Activated T-helper 1 cell treated with anti-CD3 and anti-CD28 coated beads, Interleukin-2, amount 50 U/mL, for 16 hours (primary cell): ENCODE data around the gene USP35.
"Not testable (repeated sequence)": the region's sequence is repeated elsewhere in the genome, so short reads cannot be mapped to it uniquely, and the experiment has no call there.

Experiments used
- DNase-seq, 2 donors: peaks; one replicate each; pipeline ENCODE4 v3.0.0-alpha.2; 2020; ENCODE audit warnings: low read depth in 1 of 2, low spot score in 1 of 2

The USP35 gene

DNA sequence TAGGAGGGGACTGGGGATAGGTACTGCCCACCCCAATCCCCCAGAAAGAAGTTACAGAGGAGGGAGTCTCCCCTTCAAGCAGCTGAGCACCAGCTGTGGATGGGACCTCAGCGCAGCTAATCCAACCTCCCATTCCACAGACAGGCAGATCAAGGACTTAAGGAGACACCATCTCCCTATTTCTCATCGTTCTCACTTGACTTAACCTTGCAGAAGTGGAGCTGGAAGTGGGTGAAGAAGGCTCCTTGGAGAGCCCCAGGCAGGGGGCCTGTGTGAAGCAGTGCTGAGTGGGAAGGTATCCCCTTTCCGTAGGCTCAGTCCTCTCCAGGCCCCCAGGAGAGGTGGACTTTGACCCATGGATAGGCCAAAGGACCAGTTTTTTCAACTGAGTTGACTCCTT, 27.3 kb downstream of the USP35 start:
- DNase-seq, result no peak

GRCh38 chr11:78216571-78217287, 28.0 kb downstream of the USP35 start:
- no peak for DNase-seq

GRCh38 chr11:78217650-78218541, 29.2 kb downstream of the USP35 start:
- DNase-seq, result no peak

DNA sequence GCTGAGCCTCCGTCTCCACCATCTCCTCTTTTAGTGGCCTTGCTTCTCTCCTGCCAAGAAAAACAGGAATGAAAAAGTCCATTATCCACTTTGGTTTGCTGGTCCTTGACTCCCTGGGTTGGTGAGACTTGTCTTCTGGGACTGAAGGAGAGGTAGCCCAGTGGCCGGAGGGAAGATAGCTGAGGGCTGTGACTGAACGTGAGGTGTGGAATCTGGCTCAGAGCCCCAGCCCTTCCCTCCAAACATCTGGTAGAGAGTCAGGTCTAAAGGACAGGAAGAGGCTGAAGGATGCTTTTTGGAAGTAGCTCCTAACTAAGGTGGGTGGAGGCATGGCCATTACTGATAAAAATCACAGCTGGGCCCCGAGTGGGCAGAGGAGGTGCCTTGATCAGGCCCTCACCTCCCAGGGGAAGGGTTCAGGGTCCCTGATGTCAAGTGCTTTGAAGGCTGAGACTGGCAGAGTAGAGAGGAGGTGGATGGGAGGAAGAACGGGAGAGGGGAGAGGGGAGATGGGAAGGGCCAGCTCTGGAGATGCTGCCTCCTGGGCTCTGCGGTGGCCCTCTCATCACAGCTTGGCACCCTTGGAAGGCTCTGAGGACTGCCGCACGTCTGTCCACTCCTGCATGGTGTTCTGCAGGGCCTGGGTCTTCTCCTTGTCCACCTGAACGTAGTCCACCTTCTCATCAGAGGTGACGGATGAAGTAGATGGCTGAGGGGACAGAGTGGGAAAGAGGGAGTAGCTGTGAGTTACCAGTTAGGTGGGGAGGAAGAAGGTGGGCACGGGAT, 30.2 kb downstream of the USP35 start:
- DNase-seq, result no peak

DNA sequence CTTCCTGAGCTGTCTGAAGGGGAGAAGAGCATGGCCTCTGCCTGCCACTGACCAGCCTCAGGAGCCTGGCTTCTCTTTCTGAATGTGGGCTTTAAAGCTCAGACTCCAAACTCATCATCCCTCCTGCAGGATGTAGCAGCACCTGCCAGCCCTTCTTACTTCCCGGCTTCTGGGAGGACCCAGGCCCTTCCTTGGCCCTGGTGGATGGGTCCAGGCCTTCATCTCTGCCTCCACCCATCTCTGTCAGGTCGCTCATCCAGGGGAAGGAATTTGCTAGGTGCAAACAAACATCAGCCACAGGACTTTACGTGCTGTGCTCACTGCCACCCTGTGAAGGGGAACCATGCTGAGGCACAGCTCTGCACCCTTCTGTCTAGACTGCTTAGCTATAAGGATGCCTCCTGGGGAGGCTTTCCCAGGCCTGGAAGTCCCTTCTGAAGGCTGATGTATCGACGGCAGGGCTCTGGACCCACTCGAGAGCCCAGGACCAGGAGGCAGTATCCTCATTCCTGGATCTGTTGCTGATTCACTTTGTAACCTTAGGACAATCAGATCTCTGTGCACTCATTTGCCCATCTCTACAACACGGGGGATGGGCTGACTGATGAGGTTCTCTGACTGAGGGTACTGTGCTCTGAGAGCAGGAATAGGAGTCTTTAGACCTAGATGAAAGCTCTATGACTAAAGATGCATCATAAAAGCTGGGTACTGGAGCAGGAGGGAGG, 30.9 kb downstream of the USP35 start:
- DNase-seq, result no peak

DNA sequence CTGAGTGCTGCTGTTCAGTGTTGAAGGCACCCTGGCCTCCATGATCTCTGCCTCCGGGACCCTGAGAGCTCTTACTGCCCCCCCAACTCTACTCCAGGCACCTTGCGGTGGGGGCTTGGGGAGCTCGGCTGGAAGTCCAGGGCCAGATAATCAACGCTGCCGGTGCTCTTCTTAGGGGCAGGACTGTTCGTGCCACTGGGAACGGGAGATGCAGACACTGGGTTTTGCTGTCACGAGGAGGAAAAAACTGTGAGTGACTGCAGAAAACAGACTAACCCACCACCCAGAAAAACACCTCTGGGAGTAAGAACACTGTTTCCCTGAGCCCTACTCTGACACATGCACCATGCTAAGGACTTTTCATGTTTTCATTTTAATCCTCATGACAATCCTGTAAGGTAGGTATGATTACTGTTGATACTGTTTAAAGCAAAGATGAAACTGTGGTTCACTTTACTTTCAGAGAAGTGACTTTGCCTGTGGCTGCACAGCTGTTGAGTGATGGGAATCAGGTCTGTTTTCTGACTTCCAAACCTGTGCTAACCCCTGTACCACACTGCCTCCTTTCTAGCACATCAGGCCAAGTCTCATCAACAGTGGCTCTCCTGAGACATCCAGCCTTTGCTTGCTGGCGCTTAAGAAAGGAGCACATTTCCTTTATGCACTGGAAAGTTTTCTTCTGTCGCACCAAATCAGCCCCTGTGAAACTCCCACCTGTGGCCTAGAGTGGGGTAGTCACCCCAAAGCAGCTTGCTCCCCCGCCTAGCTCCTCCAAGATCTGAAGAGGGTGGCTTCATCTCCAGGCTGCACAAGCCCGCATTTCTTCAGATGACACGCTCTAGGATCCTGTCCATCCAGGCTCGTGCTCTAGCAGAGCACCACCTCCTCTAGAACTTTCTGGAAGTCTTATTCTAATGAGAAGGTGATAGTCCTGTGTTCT, 31.8 kb downstream of the USP35 start:
- DNase-seq, result no peak

- no peak for DNase-seq
These were observed 32.9 kb downstream of the USP35 start for GRCh38 chr11:78221396-78222315.

- DNase-seq, result not testable (repeated sequence)
These were observed 34.0 kb downstream of the USP35 start for GRCh38 chr11:78222726-78223125.

DNA sequence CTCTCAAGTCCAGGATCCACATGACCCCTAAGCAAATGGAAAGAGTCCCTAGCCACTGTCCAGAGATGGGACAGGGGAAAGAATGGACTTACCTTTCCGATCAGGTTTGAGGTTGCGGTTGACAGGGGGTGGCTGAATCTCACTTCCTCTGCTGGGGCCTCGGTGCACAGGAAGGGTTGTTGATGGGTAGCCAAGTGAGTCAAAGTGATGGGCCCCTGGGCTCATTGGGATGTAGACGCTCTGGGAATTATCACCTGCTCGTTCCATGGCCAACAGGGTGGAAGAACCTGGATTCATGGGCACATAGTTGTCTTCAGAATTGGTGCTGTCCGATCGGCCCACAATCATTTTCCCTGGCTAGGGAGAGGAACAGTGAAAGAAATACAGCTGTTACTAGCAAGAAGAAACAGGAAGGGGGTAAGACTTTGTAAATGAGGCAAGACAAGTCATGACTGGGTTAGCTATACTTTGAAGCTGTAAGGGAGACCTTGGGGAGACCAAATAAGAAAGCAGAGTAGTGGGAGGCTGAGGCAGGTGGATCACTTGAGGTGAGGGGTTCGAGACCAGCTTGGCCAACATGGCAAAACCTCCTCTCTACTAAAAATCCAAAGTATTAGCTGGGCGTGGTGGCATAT, 34.7 kb downstream of the USP35 start:
- no peak for DNase-seq

DNA sequence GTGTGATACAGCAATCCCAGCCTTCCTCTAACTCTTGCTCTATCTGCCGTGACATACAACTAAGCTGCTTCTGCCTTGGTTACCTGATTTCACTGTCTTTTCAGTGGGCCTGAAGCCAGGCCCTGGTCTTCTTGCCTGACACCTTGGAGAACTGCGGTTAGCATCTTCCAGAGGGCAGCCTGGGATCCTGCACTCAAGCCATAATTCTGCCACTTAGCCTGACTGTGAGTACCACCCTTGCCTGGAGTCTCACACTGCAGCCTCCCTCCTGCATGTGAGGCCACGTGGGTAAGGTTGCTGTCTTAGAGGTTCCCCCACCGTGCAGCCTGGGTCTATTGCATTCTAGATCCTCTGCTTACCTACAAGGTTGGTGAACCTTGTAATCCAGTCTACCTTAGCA, 35.8 kb downstream of the USP35 start:
- no peak for DNase-seq

- no peak for DNase-seq
These were observed 36.2 kb downstream of the USP35 start for GRCh38 chr11:78224906-78225420.

- no peak for DNase-seq
These were observed 38.3 kb downstream of the USP35 start for GRCh38 chr11:78226684-78227680.

GRCh38 chr11:78227921-78228320, 39.2 kb downstream of the USP35 start:
- no peak for DNase-seq

- no peak for DNase-seq
These were observed 39.7 kb downstream of the USP35 start for GRCh38 chr11:78228467-78228866.

DNA sequence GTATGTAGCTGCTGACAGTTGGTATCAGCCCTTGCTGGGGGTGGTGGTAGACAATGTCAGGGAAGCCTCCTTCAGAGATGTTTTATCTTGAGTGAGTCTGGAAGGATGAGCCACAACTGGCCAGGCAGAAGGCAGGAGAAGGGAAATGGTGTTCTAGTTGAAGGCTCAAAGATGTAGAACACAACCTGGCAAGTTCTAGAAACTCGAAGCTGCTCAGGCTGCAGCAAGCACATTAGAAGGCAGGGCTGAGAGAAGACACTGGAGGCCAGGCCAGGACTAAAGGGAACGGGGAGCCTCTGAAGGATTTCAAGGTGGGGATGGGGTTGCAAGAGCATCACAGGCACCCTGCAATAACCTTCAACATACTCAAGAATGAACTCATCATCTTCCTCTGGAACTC, 40.4 kb downstream of the USP35 start:
- DNase-seq, result no peak

- no peak for DNase-seq
These were observed 41.6 kb downstream of the USP35 start for GRCh38 chr11:78230161-78230877.
